Smooth muscle cell (in vitro differentiated cells): ENCODE results near the gene OOSP2. TPM values are rescaled to one million over a fixed set of nuclear protein-coding genes. Genes with fewer than 3 reads are reported as not detected.

Source experiments
- DNase-seq: peaks from one replicate; lab custom pipeline; 2025; ENCODE audit not compliant: unreplicated experiment; lab: John Stamatoyannopoulos, UW
- H2AFZ ChIP-seq: fragments of 200-600 bp; sonication (generic); 2 replicates; pipeline ENCODE4 v1.6.0; 2016; ENCODE audit warnings: antibody characterized with exemption, low read depth, mild to moderate bottlenecking
- H3F3A ChIP-seq: fragments of 200-600 bp; sonication (generic); 2 replicates; pipeline ENCODE4 v1.6.0; 2017; ENCODE audit warnings: antibody characterized with exemption, low read depth
- H3K27ac ChIP-seq: fragments of 200-600 bp; sonication (generic); 2 replicates; pipeline ENCODE4 v1.5.1; 2016; ENCODE audit warnings: low read depth, mild to moderate bottlenecking
- H3K27me3 ChIP-seq: fragments of 200-600 bp; sonication (generic); 2 replicates; pipeline ENCODE4 v1.6.1; 2016; ENCODE audit warnings: low read depth, mild to moderate bottlenecking
- H3K36me3 ChIP-seq: fragments of 200-600 bp; sonication (generic); 2 replicates; pipeline ENCODE4 v1.5.1; 2016; ENCODE audit warnings: low read depth
- H3K4me1 ChIP-seq: fragments of 200-600 bp; sonication (generic); 2 replicates; pipeline ENCODE4 v1.5.1; 2016; ENCODE audit warnings: low read depth
- H3K4me2 ChIP-seq: fragments of 200-600 bp; sonication (generic); 2 replicates; pipeline ENCODE4 v1.6.0; 2016; ENCODE audit warnings: mild to moderate bottlenecking
- H3K4me3 ChIP-seq: fragments of 200-600 bp; sonication (generic); 2 replicates; pipeline ENCODE4 v1.5.1; 2016; ENCODE audit warnings: mild to moderate bottlenecking
- H3K79me2 ChIP-seq: fragments of 200-600 bp; sonication (generic); 2 replicates; pipeline ENCODE4 v1.6.0; 2016; ENCODE audit warnings: low read depth, mild to moderate bottlenecking
- H3K9ac ChIP-seq: fragments of 200-600 bp; sonication (generic); 2 replicates; pipeline ENCODE4 v1.6.0; 2016; ENCODE audit warnings: low read depth
- H3K9me3 ChIP-seq: fragments of 200-600 bp; sonication (generic); replicated peaks from 2 replicates; pipeline ENCODE4 v1.5.1; 2016; ENCODE audit warnings: low read depth
- H4K20me1 ChIP-seq: fragments of 200-600 bp; sonication (generic); 2 replicates; pipeline ENCODE4 v1.6.0; 2016; ENCODE audit warnings: low read depth
- CTCF ChIP-seq: fragments of 200-600 bp; sonication (generic); IDR thresholded peaks from 2 replicates; pipeline ENCODE4 v1.5.1; 2017; ENCODE audit warnings: borderline replicate concordance, mild to moderate bottlenecking, antibody characterized with exemption; ENCODE audit not compliant: insufficient read depth, poor library complexity, severe bottlenecking
- WGBS: methylation state at CpG from one replicate; pipeline ENCODE4 v1.1.7; 2016; ENCODE audit warnings: low lambda C conversion rate; 5-methylcytosine and 5-hydroxymethylcytosine counted together
- polyA plus RNA-seq: library from polyadenylated mRNA; unstranded; fragments of >200 nt; fragmentation: Nextera tagmentation; extraction: Ambion mirVana; gene quantifications from 2 replicates; pipeline ENCODE4 v1.2.1, GENCODE V29; 2016
- total RNA-seq: library from RNA; depleted of rRNA; stranded (reverse); fragments of >200 nt; gene quantifications from 2 replicates; pipeline ENCODE4 v1.2.3, GENCODE V29; 2014

OOSP2 gene
- total and polyA plus RNA-seq, 2 experiments from 2014 or later, result not detected

- whole genome bisulfite sequencing, result 50% methylated on average over 8 of the region's 8 CpGs
- no peaks in the 10 kb centered on the region for H4K20me1 ChIP-seq
- H3F3A ChIP-seq, result no peaks in the 10 kb centered on the region
- no peak within 1 kb of the TSS for H3K27ac ChIP-seq
- no peaks in the 10 kb centered on the region for H3K9me3 ChIP-seq
- H3K79me2 ChIP-seq, result no peaks in the 10 kb centered on the region
- no peaks in the 10 kb centered on the region for H3K4me1 ChIP-seq
- H3K4me2 ChIP-seq, result no peak within 1 kb of the TSS
- H2AFZ ChIP-seq, result no peak within 1 kb of the TSS
- H3K27me3 ChIP-seq, result no peaks in the 10 kb centered on the region
- H3K36me3 ChIP-seq, result no peaks in the 10 kb centered on the region
- no peak within 1 kb of the TSS for H3K9ac ChIP-seq
- TF ChIP-seq CTCF, result no peak
- no peak within 1 kb of the TSS for H3K4me3 ChIP-seq
- DNase-seq, result no peak
These were observed 16.2 kb downstream of the OOSP2 start, which contains the start of gene MS4A3 for GRCh38 chr11:60056349-60056969. MS4A3 (plus strand) TSS chr11:60056665; CDS start chr11:60061161, 4,496 bp downstream.

- Histone ChIP-seq H2AFZ (no peak overlapping the region), H3K79me2 (no peaks in the 10 kb centered on the region), H3K27ac (no peak overlapping the region), H4K20me1 (no peaks in the 10 kb centered on the region), H3K4me2 (no peak overlapping the region), H3K36me3 (no peaks in the 10 kb centered on the region), H3K9ac (no peak overlapping the region), H3K27me3 (no peaks in the 10 kb centered on the region), H3F3A (no peaks in the 10 kb centered on the region), H3K4me1 (no peaks in the 10 kb centered on the region), H3K4me3 (no peak overlapping the region), H3K9me3 (no peaks in the 10 kb centered on the region)
- no peak for TF ChIP-seq CTCF
- 84% methylated on average over 3 of the region's 3 CpGs for WGBS
- no peak for DNase-seq
These were observed 18.8 kb downstream of the OOSP2 start for GRCh38 chr11:60059052-60059451.

GRCh38 chr11:60059521-60060240 is 19.5 kb downstream of the OOSP2 start:
- Histone ChIP-seq H3K27ac (no peak overlapping the region), H3K79me2 (no peaks in the 10 kb centered on the region), H3K27me3 (no peaks in the 10 kb centered on the region), H3K36me3 (no peaks in the 10 kb centered on the region), H3K9ac (no peak overlapping the region), H3K4me2 (no peak overlapping the region), H4K20me1 (no peaks in the 10 kb centered on the region), H3K9me3 (no peaks in the 10 kb centered on the region), H2AFZ (no peak overlapping the region), H3F3A (no peaks in the 10 kb centered on the region), H3K4me3 (no peak overlapping the region), H3K4me1 (no peaks in the 10 kb centered on the region)
- no peak for DNase-seq
- TF ChIP-seq CTCF, result no peak
- 83% methylated on average over 4 of the region's 4 CpGs for WGBS
